ENCODE measurements around the gene PLPP3.
"Not testable (repeated sequence)": the region's sequence is repeated elsewhere in the genome, so short reads cannot be mapped to it uniquely, and the experiment has no call there.

Gene PLPP3

GRCh38 chr1:56578963-56579875 lies at the start of gene PLPP3:
Gene PLPP3, minus strand, starts transcription at chr1:56579563. Its CDS starts 547 bp downstream, at chr1:56579016.
- in situ Hi-C loops (cut with MboI; ENCODE audit: low sequenced_read_pairs), result no loop called here

GRCh38 chr1:56627636-56628039 lies 48.3 kb upstream of the PLPP3 start:
- in situ Hi-C loops (cut with MboI; ENCODE audit: low sequenced_read_pairs), result no loop called here

GRCh38 chr1:56627019-56627635 lies 47.8 kb upstream of the PLPP3 start:
- in situ Hi-C loops (cut with MboI; ENCODE audit: low sequenced_read_pairs), result no loop called here

- in situ Hi-C loops (cut with MboI; ENCODE audit: low sequenced_read_pairs), result no loop called here
Observed at GRCh38 chr1:56626546-56626945, 47.2 kb upstream of the PLPP3 start.

- in situ Hi-C loops (cut with MboI; ENCODE audit: low sequenced_read_pairs), result no loop called here
Observed at GRCh38 chr1:56625819-56626440, 46.6 kb upstream of the PLPP3 start.

GRCh38 chr1:56617141-56617540 lies 37.8 kb upstream of the PLPP3 start:
- in situ Hi-C loops (cut with MboI; ENCODE audit: low sequenced_read_pairs), result no loop called here

- in situ Hi-C loops (cut with MboI; ENCODE audit: low sequenced_read_pairs), result not testable (repeated sequence)
Observed at GRCh38 chr1:56610770-56611169, 31.4 kb upstream of the PLPP3 start.

- in situ Hi-C loops (cut with MboI; ENCODE audit: low sequenced_read_pairs), result not testable (repeated sequence)
Observed at GRCh38 chr1:56610097-56610496, 30.7 kb upstream of the PLPP3 start.

GRCh38 chr1:56595397-56596191 lies 16.2 kb upstream of the PLPP3 start:
- in situ Hi-C loops (cut with MboI; ENCODE audit: low sequenced_read_pairs), result not testable (repeated sequence)

GRCh38 chr1:56591909-56592308 lies 12.5 kb upstream of the PLPP3 start:
- in situ Hi-C loops (cut with MboI; ENCODE audit: low sequenced_read_pairs), result no loop called here

- in situ Hi-C loops (cut with MboI; ENCODE audit: low sequenced_read_pairs), result no loop called here
Observed at GRCh38 chr1:56590520-56591011, 11.2 kb upstream of the PLPP3 start.

- in situ Hi-C loops (cut with MboI; ENCODE audit: low sequenced_read_pairs), result no loop called here
Observed at GRCh38 chr1:56589369-56589768, 10.0 kb upstream of the PLPP3 start.

- in situ Hi-C loops (cut with MboI; ENCODE audit: low sequenced_read_pairs), result no loop called here
Observed at GRCh38 chr1:56586502-56586901, 7.1 kb upstream of the PLPP3 start.

GRCh38 chr1:56585985-56586384 lies 6.6 kb upstream of the PLPP3 start:
- in situ Hi-C loops (cut with MboI; ENCODE audit: low sequenced_read_pairs), result no loop called here

- in situ Hi-C loops (cut with MboI; ENCODE audit: low sequenced_read_pairs), result no loop called here
Observed at GRCh38 chr1:56584910-56585528, 5.7 kb upstream of the PLPP3 start.

- in situ Hi-C loops (cut with MboI; ENCODE audit: low sequenced_read_pairs), result no loop called here
Observed at GRCh38 chr1:56583957-56584468, 4.7 kb upstream of the PLPP3 start.

- in situ Hi-C loops (cut with MboI; ENCODE audit: low sequenced_read_pairs), result no loop called here
Observed at GRCh38 chr1:56580771-56581170, 1.4 kb upstream of the PLPP3 start.

- in situ Hi-C loops (cut with MboI; ENCODE audit: low sequenced_read_pairs), result no loop called here
Observed at GRCh38 chr1:56578138-56578962, 1.0 kb downstream of the PLPP3 start.

GRCh38 chr1:56577406-56578137 lies 1.8 kb downstream of the PLPP3 start:
- in situ Hi-C loops (cut with MboI; ENCODE audit: low sequenced_read_pairs), result no loop called here
